A549 (cell line): ENCODE data around the gene BAHD1.

Experiments
- CBX8 ChIP-seq: fragments of 200-600 bp; sonication (generic); IDR thresholded peaks from 2 replicates; pipeline ENCODE4 v1.6.1; 2016
- CEBPB ChIP-seq, 2 experiments: fragments of >200 bp in 1 of 2; sonication (Bioruptor Twin) in 1 of 2; formaldehyde crosslinking in 1 of 2; IDR thresholded peaks; 2 replicates each; pipeline ENCODE4 v1.6.1; 2012 to 2016
- KDM5A ChIP-seq: fragments of 200-600 bp; sonication (generic); IDR thresholded peaks from 2 replicates; pipeline ENCODE4 v1.6.1; 2016; ENCODE audit warnings: antibody characterized with exemption, mild to moderate bottlenecking
- TF ChIP-seq, protein P1 (sequence below): fragments of 150-350 bp; IDR thresholded peaks from 2 replicates; pipeline ENCODE4 v1.6.1; 2014; ENCODE audit warnings: low read depth, mild to moderate bottlenecking, low read length
- TF ChIP-seq, protein P2 (sequence below): IDR thresholded peaks from 2 replicates; pipeline ENCODE4 v1.6.1; 2012
- TF ChIP-seq, protein P3 (sequence below): fragments of >200 bp; sonication (Bioruptor Twin); formaldehyde crosslinking; IDR thresholded peaks from 3 replicates; pipeline ENCODE4 v1.5.1; 2016

DNA sequence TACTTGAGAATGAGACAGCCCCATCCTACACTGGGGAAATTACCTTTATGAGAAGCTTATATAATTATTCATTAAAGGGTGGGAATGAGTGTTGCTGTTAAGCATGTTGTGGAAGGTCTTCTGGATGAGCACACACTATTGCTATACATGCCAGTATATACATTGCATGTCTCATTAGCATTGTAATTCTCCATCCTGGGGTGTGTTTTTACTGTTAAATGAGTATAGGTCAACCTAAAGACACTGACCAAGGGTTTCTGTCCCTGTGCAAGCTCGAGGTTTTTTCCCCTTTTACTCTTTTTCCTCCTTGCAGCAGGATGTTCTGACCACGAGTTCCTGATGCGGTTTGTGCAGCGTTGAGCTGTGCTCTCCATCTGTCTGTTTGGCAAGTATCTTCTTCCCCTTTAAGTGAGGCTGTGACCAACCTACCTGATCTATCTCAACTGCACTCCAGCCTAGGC is 42.3 kb upstream of the BAHD1 start:
- TF ChIP-seq, protein P1, sequence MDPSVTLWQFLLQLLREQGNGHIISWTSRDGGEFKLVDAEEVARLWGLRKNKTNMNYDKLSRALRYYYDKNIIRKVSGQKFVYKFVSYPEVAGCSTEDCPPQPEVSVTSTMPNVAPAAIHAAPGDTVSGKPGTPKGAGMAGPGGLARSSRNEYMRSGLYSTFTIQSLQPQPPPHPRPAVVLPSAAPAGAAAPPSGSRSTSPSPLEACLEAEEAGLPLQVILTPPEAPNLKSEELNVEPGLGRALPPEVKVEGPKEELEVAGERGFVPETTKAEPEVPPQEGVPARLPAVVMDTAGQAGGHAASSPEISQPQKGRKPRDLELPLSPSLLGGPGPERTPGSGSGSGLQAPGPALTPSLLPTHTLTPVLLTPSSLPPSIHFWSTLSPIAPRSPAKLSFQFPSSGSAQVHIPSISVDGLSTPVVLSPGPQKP = no peak
- TF ChIP-seq, protein P2, sequence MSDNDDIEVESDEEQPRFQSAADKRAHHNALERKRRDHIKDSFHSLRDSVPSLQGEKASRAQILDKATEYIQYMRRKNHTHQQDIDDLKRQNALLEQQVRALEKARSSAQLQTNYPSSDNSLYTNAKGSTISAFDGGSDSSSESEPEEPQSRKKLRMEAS = no peak
- TF ChIP-seq, protein P3, sequence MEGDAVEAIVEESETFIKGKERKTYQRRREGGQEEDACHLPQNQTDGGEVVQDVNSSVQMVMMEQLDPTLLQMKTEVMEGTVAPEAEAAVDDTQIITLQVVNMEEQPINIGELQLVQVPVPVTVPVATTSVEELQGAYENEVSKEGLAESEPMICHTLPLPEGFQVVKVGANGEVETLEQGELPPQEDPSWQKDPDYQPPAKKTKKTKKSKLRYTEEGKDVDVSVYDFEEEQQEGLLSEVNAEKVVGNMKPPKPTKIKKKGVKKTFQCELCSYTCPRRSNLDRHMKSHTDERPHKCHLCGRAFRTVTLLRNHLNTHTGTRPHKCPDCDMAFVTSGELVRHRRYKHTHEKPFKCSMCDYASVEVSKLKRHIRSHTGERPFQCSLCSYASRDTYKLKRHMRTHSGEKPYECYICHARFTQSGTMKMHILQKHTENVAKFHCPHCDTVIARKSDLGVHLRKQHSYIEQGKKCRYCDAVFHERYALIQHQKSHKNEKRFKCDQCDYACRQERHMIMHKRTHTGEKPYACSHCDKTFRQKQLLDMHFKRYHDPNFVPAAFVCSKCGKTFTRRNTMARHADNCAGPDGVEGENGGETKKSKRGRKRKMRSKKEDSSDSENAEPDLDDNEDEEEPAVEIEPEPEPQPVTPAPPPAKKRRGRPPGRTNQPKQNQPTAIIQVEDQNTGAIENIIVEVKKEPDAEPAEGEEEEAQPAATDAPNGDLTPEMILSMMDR = no peak
- TF ChIP-seq CEBPB (IDR thresholded peaks at IDR 0.05) (no peak), CBX8 (no peak), KDM5A (no peak)
